Breast epithelium (tissue), 4 donors: ENCODE measurements around the gene ACOT2. TPM values are rescaled to one million over a fixed set of nuclear protein-coding genes. Genes with fewer than 3 reads are reported as not detected.
"Not testable (repeated sequence)": the region's sequence is repeated elsewhere in the genome, so short reads cannot be mapped to it uniquely, and the experiment has no call there.

Source experiments
- DNase-seq, 2 donors: peaks; one replicate each; pipeline ENCODE4 v3.0.0-alpha.2; 2019; ENCODE audit warnings: low spot score in 2 of 2
- H3K27ac ChIP-seq, 2 donors: fragments of 200-600 bp; sonication (generic) in 1 of 2; one replicate each; pipeline ENCODE4 v1.5.1; 2016 to 2019; ENCODE audit warnings: mild to moderate bottlenecking in 1 of 2
- H3K27me3 ChIP-seq, 2 donors: fragments of 200-600 bp; sonication (generic) in 1 of 2; one replicate each; pipeline versions ENCODE4 v1.5.1 to v1.6.0; 2017 to 2019; ENCODE audit warnings: control low read depth in 1 of 2, mild to moderate bottlenecking in 1 of 2
- H3K36me3 ChIP-seq: fragments of 200-600 bp; one replicate; pipeline ENCODE4 v1.5.1; 2019
- H3K4me1 ChIP-seq, 2 donors: fragments of 200-600 bp; sonication (generic); one replicate each; pipeline ENCODE4 v1.5.1; 2016 to 2019; ENCODE audit warnings: control low read depth in 1 of 2
- H3K4me3 ChIP-seq, 3 donors: fragments of 200-600 bp; sonication (generic); 1 replicate in 2 of 3; 2 replicates in 1 of 3; pipeline ENCODE4 v1.5.1; 2016 to 2019; ENCODE audit warnings: mild to moderate bottlenecking in 3 of 3, moderate library complexity in 2 of 3
- H3K9me3 ChIP-seq, 2 donors: fragments of 200-600 bp; sonication (generic) in 1 of 2; one replicate each; pipeline ENCODE4 v1.5.1; 2016 to 2019; ENCODE audit warnings: control low read depth in 1 of 2
- POLR2A ChIP-seq: fragments of 450-650 bp; IDR thresholded peaks from one replicate; pipeline ENCODE4 v1.6.1; 2016; ENCODE audit warnings: antibody characterized with exemption, mild to moderate bottlenecking, moderate library complexity
- POLR2AphosphoS5 ChIP-seq, 3 donors: sonication (generic); formaldehyde crosslinking; IDR thresholded peaks; one replicate each; pipeline ENCODE4 v1.6.1; 2017; ENCODE audit warnings: antibody characterized with exemption in 3 of 3
- intact Hi-C: fragments of 100-400 bp; cut with DNase I; formaldehyde crosslinking; loops from one replicate; pipeline ENCODE4 v1.15.1; 2023; ENCODE audit warnings: low total_unique reads
- total RNA-seq, 3 donors: library from RNA; depleted of rRNA; stranded (reverse); fragments of >200 nt; gene quantifications; one replicate each; pipeline ENCODE4 v1.1.0, GENCODE V29; 2016
- TF ChIP-seq, protein P1 (sequence below), 3 donors: fragments of 450-650 bp; IDR thresholded peaks; one replicate each; pipeline ENCODE4 v1.5.1; 2016 to 2017; ENCODE audit warnings: antibody characterized with exemption in 3 of 3, mild to moderate bottlenecking in 3 of 3, moderate library complexity in 3 of 3

The ACOT2 gene
- total RNA-seq, 3 donors from 2014 or later = 44.0 to 70.1 (median 45.8) TPM

DNA sequence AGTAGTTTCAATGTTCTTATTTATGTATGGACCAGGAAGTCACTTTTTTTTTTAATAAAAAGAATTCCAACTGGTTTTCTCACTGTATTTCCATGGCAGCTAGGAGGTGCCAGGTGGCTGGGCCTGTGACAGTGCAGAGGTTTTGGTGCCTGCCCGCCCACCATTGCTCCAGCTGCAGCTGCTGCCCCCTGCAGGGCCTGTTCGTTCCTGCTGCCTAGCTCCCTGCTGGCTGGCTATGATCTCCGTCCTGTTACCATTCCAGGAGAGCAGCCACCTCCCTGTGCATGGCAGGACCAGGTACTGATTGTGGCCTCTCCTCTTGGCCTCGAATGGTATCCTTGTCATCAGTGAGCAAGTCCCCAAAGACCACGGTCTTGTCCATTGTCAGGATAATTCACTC lies 30.0 kb upstream of the ACOT2 start:
- intact Hi-C loops, DNase-seq: not testable (repeated sequence)

DNA sequence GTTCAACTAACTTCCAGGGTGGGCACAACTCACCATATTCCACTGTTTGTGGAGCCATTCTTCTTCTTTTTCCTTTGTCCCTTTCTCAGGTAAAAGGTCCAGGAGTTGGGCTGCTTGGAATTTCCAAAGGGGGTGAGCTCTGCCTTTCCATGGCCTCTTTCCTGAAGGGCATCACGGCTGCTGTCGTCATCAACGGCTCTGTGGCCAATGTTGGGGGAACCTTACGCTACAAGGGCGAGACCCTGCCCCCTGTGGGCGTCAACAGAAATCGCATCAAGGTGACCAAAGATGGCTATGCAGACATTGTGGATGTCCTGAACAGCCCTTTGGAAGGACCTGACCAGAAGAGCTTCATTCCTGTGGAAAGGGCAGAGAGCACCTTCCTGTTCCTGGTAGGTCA lies 26.1 kb upstream of the ACOT2 start:
- intact Hi-C loops = not testable (repeated sequence)

More for the DNA sequence above, 30.0 kb upstream of the ACOT2 start:
- H3K4me1 ChIP-seq, H3K27ac ChIP-seq, H3K9me3 ChIP-seq, H3K27me3 ChIP-seq, H3K4me3 ChIP-seq, H3K36me3 ChIP-seq: not testable (repeated sequence)

DNA sequence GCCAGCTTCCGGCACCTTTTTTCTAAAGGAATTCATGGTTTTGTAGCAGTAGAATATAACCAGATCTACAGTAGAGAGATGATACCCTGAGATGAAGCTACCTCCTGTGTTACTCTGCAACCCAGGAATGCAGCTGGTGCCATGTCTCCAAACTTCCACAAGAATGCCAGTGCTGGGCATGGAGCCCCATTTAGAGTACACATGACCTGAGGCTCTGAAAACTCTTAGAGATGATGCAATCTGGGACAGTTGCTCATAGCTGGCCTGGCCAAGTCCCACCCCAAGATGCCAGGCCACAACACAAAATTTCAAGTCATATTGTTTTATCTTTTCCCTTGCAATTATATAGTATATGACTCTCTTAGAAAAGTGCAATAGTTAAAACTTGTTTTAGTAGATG lies 23.7 kb upstream of the ACOT2 start:
- H3K36me3 ChIP-seq, DNase-seq, H3K27me3 ChIP-seq, H3K27ac ChIP-seq, H3K4me1 ChIP-seq, intact Hi-C loops, H3K9me3 ChIP-seq, H3K4me3 ChIP-seq: not testable (repeated sequence)

More for the DNA sequence above, 26.1 kb upstream of the ACOT2 start:
- not testable (repeated sequence) for H3K27ac ChIP-seq, H3K4me1 ChIP-seq, H3K36me3 ChIP-seq, H3K27me3 ChIP-seq, DNase-seq, H3K9me3 ChIP-seq, H3K4me3 ChIP-seq

DNA sequence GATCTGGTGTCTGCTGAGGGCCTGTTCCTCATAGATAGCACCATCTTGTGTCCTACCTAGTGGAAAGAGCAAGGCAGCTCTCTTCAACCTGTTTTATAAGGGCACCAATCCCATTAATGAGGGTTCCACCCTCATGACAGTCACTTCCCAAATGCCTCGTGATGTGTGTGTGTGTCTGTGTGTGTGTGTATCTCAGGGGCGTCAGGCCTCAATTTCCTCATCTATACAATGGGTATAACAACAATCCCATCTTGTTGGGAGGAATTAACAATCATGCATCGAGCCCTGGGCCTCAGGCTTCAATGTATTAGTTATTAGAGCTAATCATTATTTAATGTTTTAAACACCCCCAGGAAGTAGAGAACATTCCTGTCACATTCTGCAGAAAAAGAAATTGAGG lies 19.9 kb upstream of the ACOT2 start:
- not testable (repeated sequence) for H3K27me3 ChIP-seq

DNA sequence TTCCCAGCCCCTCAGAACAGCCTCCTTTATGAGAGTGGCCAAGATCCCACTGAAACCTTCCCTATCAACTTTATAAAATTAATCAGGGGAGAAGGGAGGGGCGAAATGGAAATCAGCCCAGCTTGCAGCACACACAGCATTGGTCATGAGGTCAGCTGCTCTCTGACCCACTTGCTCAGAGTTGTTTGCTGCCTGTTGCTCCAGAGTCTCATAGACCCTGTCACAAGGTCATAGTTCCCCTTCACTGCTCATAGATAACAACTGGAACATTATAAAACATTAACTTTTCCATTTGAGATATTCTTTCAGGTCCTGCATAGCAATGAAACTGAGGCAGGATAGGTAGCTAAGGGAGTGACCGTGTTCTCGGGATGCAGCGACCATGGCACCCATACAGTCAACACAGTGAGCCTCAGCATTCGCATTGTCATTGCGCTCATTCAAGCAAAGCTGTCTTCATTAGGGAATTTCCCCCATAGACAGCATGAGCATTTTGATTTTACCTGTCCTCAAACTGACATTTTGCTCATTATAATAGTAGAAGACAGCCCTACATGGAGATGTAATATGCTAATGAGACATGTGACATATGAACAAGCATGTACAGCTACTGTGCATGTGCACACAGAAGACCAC lies 19.0 kb upstream of the ACOT2 start:
- H3K4me3 ChIP-seq, H3K27me3 ChIP-seq, H3K27ac ChIP-seq, DNase-seq, H3K9me3 ChIP-seq, H3K4me1 ChIP-seq, H3K36me3 ChIP-seq, intact Hi-C loops: not testable (repeated sequence)

More for the DNA sequence above, 19.9 kb upstream of the ACOT2 start:
- H3K9me3 ChIP-seq, H3K36me3 ChIP-seq, H3K4me1 ChIP-seq, intact Hi-C loops, H3K27ac ChIP-seq, H3K4me3 ChIP-seq, DNase-seq: not testable (repeated sequence)

DNA sequence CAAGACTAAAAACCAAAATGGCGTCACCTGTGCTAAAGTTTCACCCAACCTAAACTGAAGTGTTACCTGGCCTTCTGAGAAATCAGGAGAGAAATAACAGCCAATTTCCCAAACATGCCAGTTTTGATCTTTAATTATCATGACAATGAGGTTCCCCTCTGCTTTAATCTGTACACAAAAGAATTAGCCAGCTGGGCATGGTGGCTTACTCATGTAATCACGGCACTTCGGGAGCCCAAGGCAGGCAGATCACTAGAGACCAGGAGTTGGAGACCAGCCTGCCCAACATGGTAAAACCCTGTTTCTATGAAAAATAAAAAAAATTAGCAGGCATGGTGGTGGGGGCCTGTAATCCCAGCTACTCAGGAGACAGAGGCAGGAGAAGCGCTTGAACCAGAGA lies 15.2 kb upstream of the ACOT2 start:
- no peaks in the 10 kb centered on the region for H3K4me1 ChIP-seq
- no peaks in the 10 kb centered on the region for H3K27me3 ChIP-seq
- intact Hi-C loops = no loop called here
- TF ChIP-seq POLR2AphosphoS5 (IDR thresholded peaks at IDR 0.05) (no peak), POLR2A (no peak)
- TF ChIP-seq, protein P1, sequence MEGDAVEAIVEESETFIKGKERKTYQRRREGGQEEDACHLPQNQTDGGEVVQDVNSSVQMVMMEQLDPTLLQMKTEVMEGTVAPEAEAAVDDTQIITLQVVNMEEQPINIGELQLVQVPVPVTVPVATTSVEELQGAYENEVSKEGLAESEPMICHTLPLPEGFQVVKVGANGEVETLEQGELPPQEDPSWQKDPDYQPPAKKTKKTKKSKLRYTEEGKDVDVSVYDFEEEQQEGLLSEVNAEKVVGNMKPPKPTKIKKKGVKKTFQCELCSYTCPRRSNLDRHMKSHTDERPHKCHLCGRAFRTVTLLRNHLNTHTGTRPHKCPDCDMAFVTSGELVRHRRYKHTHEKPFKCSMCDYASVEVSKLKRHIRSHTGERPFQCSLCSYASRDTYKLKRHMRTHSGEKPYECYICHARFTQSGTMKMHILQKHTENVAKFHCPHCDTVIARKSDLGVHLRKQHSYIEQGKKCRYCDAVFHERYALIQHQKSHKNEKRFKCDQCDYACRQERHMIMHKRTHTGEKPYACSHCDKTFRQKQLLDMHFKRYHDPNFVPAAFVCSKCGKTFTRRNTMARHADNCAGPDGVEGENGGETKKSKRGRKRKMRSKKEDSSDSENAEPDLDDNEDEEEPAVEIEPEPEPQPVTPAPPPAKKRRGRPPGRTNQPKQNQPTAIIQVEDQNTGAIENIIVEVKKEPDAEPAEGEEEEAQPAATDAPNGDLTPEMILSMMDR (IDR thresholded peaks at IDR 0.05) = no peak
- no peak overlapping the region for H3K27ac ChIP-seq
- H3K9me3 ChIP-seq = no peaks in the 10 kb centered on the region
- no peak overlapping the region for H3K4me3 ChIP-seq
- DNase-seq = no peak
- no peaks in the 10 kb centered on the region for H3K36me3 ChIP-seq

DNA sequence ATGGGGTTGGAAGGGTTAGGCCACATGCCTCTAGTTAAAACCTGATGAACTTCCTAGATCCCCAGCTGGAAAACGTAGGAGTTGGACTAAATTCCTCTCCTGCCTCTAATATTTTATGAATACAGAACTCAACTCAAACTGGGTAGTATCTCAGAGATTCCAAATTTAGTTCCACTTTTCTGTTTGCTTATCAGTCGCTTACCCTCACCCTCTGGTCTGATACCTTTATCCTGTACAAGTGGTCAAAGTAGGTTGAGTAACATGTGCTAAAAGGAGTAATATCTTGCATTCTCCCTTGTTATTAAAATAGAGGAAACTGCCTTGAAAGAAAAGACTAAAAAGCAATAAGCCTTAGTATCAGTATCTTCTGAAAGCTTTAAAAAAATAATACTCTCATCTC lies 11.8 kb upstream of the ACOT2 start:
- H3K36me3 ChIP-seq, H3K4me3 ChIP-seq, intact Hi-C loops, H3K9me3 ChIP-seq, H3K27ac ChIP-seq, H3K27me3 ChIP-seq, DNase-seq, H3K4me1 ChIP-seq: not testable (repeated sequence)

DNA sequence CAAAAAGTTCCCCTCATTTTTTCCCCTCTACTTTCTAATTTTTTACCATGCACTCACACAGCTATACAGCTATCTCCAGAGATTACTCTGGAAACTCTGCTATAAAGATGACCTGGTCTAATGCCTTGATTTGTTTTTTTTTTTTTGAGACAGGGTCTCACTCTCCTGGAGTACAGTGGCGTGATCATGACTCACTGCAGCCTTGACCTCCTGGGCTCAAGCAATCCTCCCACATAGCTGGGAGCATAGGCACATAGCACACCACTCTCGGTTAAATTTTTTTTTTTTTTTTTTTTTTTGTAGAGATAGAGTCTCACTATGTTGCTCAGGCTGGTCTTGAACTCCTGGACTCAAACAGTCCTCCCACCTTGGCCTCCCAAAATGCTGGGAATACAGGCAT lies 10.8 kb upstream of the ACOT2 start:
- H3K27ac ChIP-seq, H3K4me3 ChIP-seq, H3K9me3 ChIP-seq, H3K4me1 ChIP-seq, intact Hi-C loops, H3K36me3 ChIP-seq, H3K27me3 ChIP-seq, DNase-seq: not testable (repeated sequence)

DNA sequence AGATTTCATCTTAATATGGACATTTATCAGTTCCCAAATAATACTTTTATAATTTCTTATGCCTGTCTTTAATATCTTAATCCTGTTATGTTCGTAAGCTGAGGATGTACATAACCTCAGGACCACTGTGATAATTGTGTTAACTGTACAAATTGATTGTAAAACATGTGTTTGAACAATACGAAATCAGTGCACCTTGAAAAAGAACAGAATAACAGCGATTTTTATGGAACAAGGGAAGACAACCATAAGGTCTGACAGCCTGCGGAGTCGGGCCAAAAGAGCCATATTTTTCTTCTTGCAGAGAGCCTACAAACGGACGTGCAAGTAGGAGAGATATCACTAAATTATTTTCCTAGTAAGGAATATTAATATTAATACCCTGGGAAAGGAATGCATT lies 6.8 kb upstream of the ACOT2 start:
- H3K27me3 ChIP-seq, DNase-seq, H3K4me1 ChIP-seq, H3K36me3 ChIP-seq, H3K27ac ChIP-seq, intact Hi-C loops, H3K4me3 ChIP-seq, H3K9me3 ChIP-seq: not testable (repeated sequence)

DNA sequence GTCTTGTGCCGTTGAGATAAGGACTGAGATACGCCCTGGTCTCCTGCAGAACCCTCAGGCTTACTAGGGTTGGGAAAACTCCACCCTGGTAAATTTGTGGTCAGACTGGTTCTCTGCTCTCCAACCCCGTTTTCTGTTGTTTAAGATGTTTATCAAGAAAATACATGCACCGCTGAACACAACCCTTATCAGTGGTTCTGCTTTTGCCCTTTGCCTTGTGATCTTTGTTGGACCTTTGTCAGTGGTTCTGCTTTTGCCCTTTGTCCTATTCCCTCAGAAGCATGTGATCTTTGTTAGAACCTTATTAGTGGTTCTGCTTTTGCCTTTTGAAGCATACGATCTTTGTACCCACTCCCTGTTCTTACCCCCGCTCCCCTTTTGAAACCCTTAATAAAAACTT lies 6.3 kb upstream of the ACOT2 start:
- H3K4me1 ChIP-seq, intact Hi-C loops, H3K4me3 ChIP-seq, H3K27me3 ChIP-seq, H3K9me3 ChIP-seq, H3K27ac ChIP-seq, DNase-seq, H3K36me3 ChIP-seq: not testable (repeated sequence)

DNA sequence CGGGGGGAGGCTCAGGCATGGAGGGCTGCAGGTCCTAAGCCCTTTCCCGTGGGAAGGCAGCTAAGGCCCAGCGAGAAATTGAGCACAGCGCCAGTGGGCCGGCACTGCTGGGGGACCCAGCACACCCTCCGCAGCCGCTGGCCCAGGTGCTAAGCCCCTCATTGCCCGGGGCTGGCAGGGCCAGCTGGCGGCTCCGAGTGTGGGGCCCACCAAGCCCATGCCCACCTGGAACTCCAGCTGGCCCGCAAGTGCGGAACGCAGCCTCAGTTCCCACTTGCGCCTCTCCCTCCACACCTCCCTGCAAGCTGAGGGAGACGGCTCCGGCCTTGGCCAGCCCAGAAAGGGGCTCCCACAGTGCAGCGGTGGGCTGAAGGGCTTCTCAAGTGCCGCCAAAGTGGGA lies 2.6 kb upstream of the ACOT2 start:
- H3K4me3 ChIP-seq, H3K27me3 ChIP-seq, H3K36me3 ChIP-seq, H3K4me1 ChIP-seq, intact Hi-C loops, H3K9me3 ChIP-seq, DNase-seq, H3K27ac ChIP-seq: not testable (repeated sequence)

DNA sequence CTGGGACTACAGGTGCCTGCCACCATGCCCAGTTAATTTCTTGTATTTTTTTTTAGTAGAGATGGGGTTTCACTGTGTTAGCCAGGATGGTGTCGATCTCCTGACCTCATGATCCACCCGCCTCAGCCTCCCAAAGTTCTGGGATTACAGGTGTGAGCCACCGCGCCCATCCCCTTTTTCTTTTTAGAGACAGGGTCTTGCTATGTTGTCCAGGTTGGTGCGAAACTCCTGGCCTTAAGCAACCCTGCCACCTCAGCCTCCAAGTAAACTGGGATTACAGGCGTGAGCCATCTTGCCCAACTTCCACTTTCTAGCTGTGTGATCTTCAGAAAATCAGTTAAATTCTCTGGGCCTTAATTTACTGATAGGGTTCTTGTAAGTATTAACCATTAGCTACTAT lies 2.1 kb upstream of the ACOT2 start:
- H3K4me3 ChIP-seq, H3K4me1 ChIP-seq, H3K9me3 ChIP-seq, DNase-seq, H3K27me3 ChIP-seq, H3K36me3 ChIP-seq, intact Hi-C loops, H3K27ac ChIP-seq: not testable (repeated sequence)
